GM12878 (cell line): ENCODE results near the gene CCS. TPM values are rescaled to one million over a fixed set of nuclear protein-coding genes. Genes with fewer than 3 reads are reported as not detected.

Source experiments
- ATAC-seq: fragments of 200-7000 bp; cut with Tn5 transposase; 3 replicates; pipeline ENCODE4 v1.9.1; 2020; ENCODE audit warnings: mild to moderate bottlenecking, moderate library complexity
- BruUV-seq: library from RNA; stranded (reverse); fragments of 400-500 nt; replicated peaks from 2 replicates; lab custom pipeline; 2021; lab: Mats Ljungman, UMichigan
- CTCF ChIA-PET: fragments of 300-600 bp; sonication (Branson Sonifier 250); formaldehyde crosslinking; extraction: SDS; loops from one replicate; lab custom pipeline; 2021; ENCODE audit warnings: inconsistent platforms; lab: Yijun Ruan, JAX
- POLR2A ChIA-PET: fragments of 350-600 bp; formaldehyde crosslinking; extraction: SDS; loops from one replicate; lab custom pipeline; 2021; ENCODE audit warnings: inconsistent platforms; lab: Charles Lee
- RAD21 ChIA-PET: fragments of 300-600 bp; sonication (Branson Sonifier 250); formaldehyde crosslinking; loops from one replicate; lab custom pipeline; 2023; ENCODE audit warnings: antibody characterized with exemption; ENCODE audit not compliant: unreplicated experiment; lab: Charles Lee
- SMC1A ChIA-PET: fragments of 300-600 bp; sonication (Branson Sonifier 250); formaldehyde crosslinking; loops from one replicate; lab custom pipeline; 2023; ENCODE audit not compliant: unreplicated experiment, uncharacterized antibody; lab: Charles Lee
- DNase-seq: peaks from one replicate; pipeline ENCODE4 v3.0.0-alpha.2; 2011; ENCODE audit warnings: low read depth, low spot score
- FAIRE-seq: peaks from 3 replicates; lab custom pipeline; 2011; peaks lifted over from hg19 to GRCh38; lab: Jason Lieb, UNC
- H2AFZ ChIP-seq: 2 replicates; pipeline ENCODE4 v1.6.0; 2011; ENCODE audit warnings: low read depth, low read length, control low read depth; ENCODE audit not compliant: control insufficient read depth
- H3K27ac ChIP-seq: 2 replicates; pipeline ENCODE4 v1.5.1; 2011; ENCODE audit warnings: control low read depth; ENCODE audit not compliant: control insufficient read depth, insufficient read depth
- H3K27me3 ChIP-seq, 2 experiments: replicated peaks in 1 of 2; 2 replicates each; pipeline versions ENCODE4 v1.6.0 to v1.6.1; 2011; ENCODE audit warnings: low read length in 1 of 2; ENCODE audit not compliant: control insufficient read depth in 2 of 2, insufficient read depth in 2 of 2
- H3K36me3 ChIP-seq, 2 experiments: 2 replicates each; pipeline ENCODE4 v1.5.1; 2011; ENCODE audit warnings: low read length in 1 of 2; ENCODE audit not compliant: control insufficient read depth in 2 of 2, insufficient read depth in 2 of 2
- H3K4me1 ChIP-seq: 2 replicates; pipeline ENCODE4 v1.6.1; 2011; ENCODE audit warnings: mild to moderate bottlenecking, low read length, moderate library complexity, mixed read lengths; ENCODE audit not compliant: control insufficient read depth, insufficient read depth
- H3K4me2 ChIP-seq: 2 replicates; pipeline ENCODE4 v1.6.0; 2011; ENCODE audit warnings: control low read depth; ENCODE audit not compliant: control insufficient read depth, insufficient read depth
- H3K4me3 ChIP-seq: fragments of 200-600 bp; sonication (generic); 2 replicates; pipeline ENCODE4 v1.5.1; 2016
- H3K79me2 ChIP-seq: 2 replicates; pipeline ENCODE4 v1.6.0; 2011; ENCODE audit warnings: low read length; ENCODE audit not compliant: control insufficient read depth, insufficient read depth
- H3K9ac ChIP-seq: 2 replicates; pipeline ENCODE4 v1.8.0; 2011; ENCODE audit warnings: low read length, control low read depth, mixed read lengths; ENCODE audit not compliant: control insufficient read depth, insufficient read depth
- H3K9me3 ChIP-seq: replicated peaks from 3 replicates; pipeline ENCODE4 v1.5.1; 2011; ENCODE audit warnings: mild to moderate bottlenecking, low read length; ENCODE audit not compliant: control insufficient read depth, insufficient read depth
- H4K20me1 ChIP-seq: 2 replicates; pipeline ENCODE4 v1.6.0; 2011; ENCODE audit not compliant: control insufficient read depth, insufficient read depth
- BHLHE40 ChIP-seq, 2 experiments: fragments of 450-650 bp in 1 of 2; IDR thresholded peaks; 2 replicates each; pipeline ENCODE4 v1.6.1; 2011 to 2017; ENCODE audit warnings: low read depth in 2 of 2, borderline replicate concordance in 1 of 2, improper control_type of control experiment in 1 of 2, low read length in 1 of 2, mild to moderate bottlenecking in 1 of 2
- KLF5 ChIP-seq: fragments of 450-650 bp; IDR thresholded peaks from 2 replicates; pipeline ENCODE4 v1.6.1; 2014; ENCODE audit warnings: mild to moderate bottlenecking; ENCODE audit not compliant: partially characterized antibody
- MAX ChIP-seq: IDR thresholded peaks from 2 replicates; pipeline ENCODE4 v1.6.1; 2012; ENCODE audit warnings: low read depth, low read length, improper control_type of control experiment
- MYB ChIP-seq: fragments of 150-350 bp; IDR thresholded peaks from 2 replicates; pipeline ENCODE4 v1.6.1; 2014; ENCODE audit warnings: mild to moderate bottlenecking, low read depth, low read length, borderline replicate concordance
- NR2C1 ChIP-seq: fragments of 450-650 bp; IDR thresholded peaks from 2 replicates; pipeline ENCODE4 v1.6.1; 2017; ENCODE audit warnings: antibody characterized with exemption, mild to moderate bottlenecking, moderate library complexity
- POU2F2 ChIP-seq: IDR thresholded peaks from 3 replicates; pipeline ENCODE4 v1.6.1; 2011; ENCODE audit warnings: low read depth, mild to moderate bottlenecking, low read length, borderline replicate concordance
- SPI1 ChIP-seq: IDR thresholded peaks from 2 replicates; pipeline ENCODE4 v1.6.1; 2011; ENCODE audit warnings: low read depth, mild to moderate bottlenecking, low read length, moderate library complexity, borderline replicate concordance; ENCODE audit not compliant: insufficient read depth
- SREBF1 ChIP-seq: IDR thresholded peaks from 2 replicates; pipeline ENCODE4 v1.6.1; 2012; ENCODE audit warnings: mild to moderate bottlenecking, low read length
- WGBS: methylation state at CpG from one replicate; pipeline ENCODE4 v1.1.6; 2016; ENCODE audit warnings: low lambda C conversion rate; ENCODE audit not compliant: insufficient replicate concordance, insufficient coverage; ENCODE audit errors: missing lambda C conversion rate; 5-methylcytosine and 5-hydroxymethylcytosine counted together
- in situ Hi-C: fragments of 300-500 bp; cut with MboI; formaldehyde crosslinking; loops from 9 replicates; pipeline ENCODE4 v1.14.3; 2018; ENCODE audit warnings: mixed read lengths
- intact Hi-C: fragments of 100-400 bp; cut with micrococcal nuclease; formaldehyde crosslinking; loops from one replicate; pipeline ENCODE4 v1.14.2; 2022; ENCODE audit not compliant: unreplicated experiment
- polyA plus RNA-seq, 11 experiments: library from polyadenylated mRNA; depleted of rRNA in 4 of 11; unstranded in 6 of 11; stranded (reverse) in 5 of 11; fragments of >200 nt; fragmentation: Nextera tagmentation in 4 of 11; fragmentation: Illumina TruSeq in 1 of 11; extraction: Ambion mirVana in 4 of 11; extraction: Trizol in 1 of 11; gene quantifications; 1 replicate in 1 of 11; 2 replicates in 10 of 11; pipeline versions ENCODE4 v1.2.1 to v1.2.3, GENCODE V29; 2011 to 2016; ENCODE audit warnings: inconsistent platforms in 2 of 11, missing spikeins in 2 of 11, low read depth in 1 of 11
- total RNA-seq, 4 experiments: library from RNA; depleted of rRNA in 3 of 4; stranded (reverse); fragments of >200 nt in 3 of 4; fragmentation: Illumina TruSeq in 1 of 4; extraction: Trizol in 1 of 4; gene quantifications; 2 replicates each; pipeline versions ENCODE4 v1.2.1 to v1.2.3, GENCODE V29; 2013 to 2021

Gene CCS
- total and polyA plus RNA-seq, 10 of the 15 experiments (the other 5 are each of a cell fraction or from before 2014, with no cell fraction given) = 1.5 to 44.2 (median 30.6) TPM

GRCh38 chr11:66614073-66614472 is 21.1 kb downstream of the CCS start:
- peaks cover 0 to 8% of the 10 kb centered on the region in 2 experiments; a peak in 1 of 4 replicates for H3K36me3 ChIP-seq
- no peaks in the 10 kb centered on the region for H3K9me3 ChIP-seq
- in situ Hi-C loops = no loop called here
- H3K79me2 ChIP-seq = peaks cover 34% of the 10 kb centered on the region
- intact Hi-C loops = no loop called here
- H3K27ac ChIP-seq = no peak overlapping the region
- H3K4me3 ChIP-seq = no peak overlapping the region
- ChIA-PET SMC1A (no interaction called here), POLR2A (interaction anchor here (0.7 to 1.3 kb wide), 3 partner anchors 24 to 1660 kb away, joined by 3 to 4 read pairs (median 3); partner anchors contain the start of gene RBM4), RAD21 (no interaction called here), CTCF (no interaction called here)
- no TSS peak for BruUV-seq
- no peak overlapping the region for H3K4me2 ChIP-seq
- H3K9ac ChIP-seq = no peak overlapping the region
- peaks cover 25% of the 10 kb centered on the region for H3K4me1 ChIP-seq
- DNase-seq = no peak
- no peak overlapping the region for H2AFZ ChIP-seq
- no peak for TF ChIP-seq KLF5
- no peak for TF ChIP-seq SREBF1
- no peak for TF ChIP-seq MYB
- TF ChIP-seq NR2C1 = no peak
- no peak for TF ChIP-seq POU2F2
- no peak for TF ChIP-seq BHLHE40 (IDR thresholded peaks at IDR 0.05; ENCODE audit: borderline replicate concordance in 1 of 2, low read depth in 2 of 2, low read length in 1 of 2)
- no peak for TF ChIP-seq MAX
- no peak for TF ChIP-seq SPI1
- 94% methylated on average over 13 of the region's 13 CpGs for WGBS
- peaks cover 11% of the 10 kb centered on the region for H4K20me1 ChIP-seq
- no peaks in the 10 kb centered on the region for H3K27me3 ChIP-seq
- ATAC-seq = no peak
- no peak for FAIRE-seq
